GM18498 (cell line): ENCODE data around the gene WWOX.
A peak's percentile ranks its signal among the peaks of the same experiment; 100 is the strongest.

Source experiments
- ATAC-seq: cut with Tn5 transposase; IDR thresholded peaks from one replicate; pipeline ENCODE4 v1.9.1; 2021; ENCODE audit warnings: mild to moderate bottlenecking, moderate library complexity; ENCODE audit not compliant: unreplicated experiment

Gene WWOX

DNA sequence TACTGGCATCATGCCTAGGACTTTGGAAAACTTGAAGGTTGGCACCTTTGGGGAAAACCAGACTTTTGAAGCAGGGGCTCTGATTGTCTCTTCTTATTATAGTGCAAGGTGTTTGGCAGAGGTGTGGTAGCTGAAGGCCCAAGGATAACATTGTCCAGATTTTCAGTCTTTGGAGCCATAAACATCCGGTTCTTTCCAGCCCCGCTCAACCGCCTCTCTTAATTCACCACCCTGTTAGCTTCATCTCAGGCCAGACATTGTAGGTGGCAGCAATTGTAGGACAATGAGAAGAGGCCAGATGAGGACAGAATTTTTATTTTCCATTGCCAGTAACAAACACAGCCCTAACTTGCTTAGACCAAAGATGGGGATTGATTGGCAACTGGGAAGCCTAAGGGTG, 851.3 kb downstream of the WWOX start:
- ATAC-seq: no peak

DNA sequence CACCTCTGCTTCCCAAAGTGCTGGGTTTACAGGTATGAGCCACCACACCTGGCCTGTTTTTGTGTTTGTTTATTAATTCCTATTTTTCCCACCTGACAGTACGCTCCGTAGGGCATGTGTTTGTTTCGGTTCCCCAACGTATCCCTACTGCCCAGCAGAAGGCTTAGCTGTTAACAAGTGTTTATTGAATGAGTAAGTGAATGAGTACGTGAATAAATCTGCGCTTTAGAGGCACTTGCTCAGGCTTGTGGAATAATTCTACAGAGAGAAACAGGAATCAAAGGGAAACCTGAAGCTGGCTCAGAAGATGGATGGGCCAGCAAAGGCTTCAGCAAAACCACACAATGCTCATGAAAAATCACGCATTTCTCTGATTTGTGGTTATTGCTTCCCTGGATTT, 853.2 kb downstream of the WWOX start:
- no peak for ATAC-seq

DNA sequence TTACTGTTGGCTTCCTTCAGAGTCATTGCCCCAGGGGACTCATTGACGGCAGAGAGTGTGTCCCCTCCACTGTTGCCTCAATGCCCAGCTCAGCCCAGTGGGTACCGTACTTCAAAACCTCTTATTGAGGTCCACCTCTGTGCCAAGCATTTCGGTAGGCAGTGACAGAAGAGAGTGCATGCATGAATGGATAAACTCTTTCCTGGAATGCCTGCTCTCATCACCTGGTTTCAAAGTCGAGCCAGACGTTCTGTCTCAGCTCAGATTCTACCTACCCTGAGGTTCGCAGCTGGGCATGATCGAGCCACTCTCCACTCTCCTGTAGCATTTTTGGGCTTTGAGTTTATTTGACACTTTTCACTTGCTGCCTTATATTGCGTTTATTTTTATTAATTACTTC, 854.1 kb downstream of the WWOX start:
- no peak for ATAC-seq

DNA sequence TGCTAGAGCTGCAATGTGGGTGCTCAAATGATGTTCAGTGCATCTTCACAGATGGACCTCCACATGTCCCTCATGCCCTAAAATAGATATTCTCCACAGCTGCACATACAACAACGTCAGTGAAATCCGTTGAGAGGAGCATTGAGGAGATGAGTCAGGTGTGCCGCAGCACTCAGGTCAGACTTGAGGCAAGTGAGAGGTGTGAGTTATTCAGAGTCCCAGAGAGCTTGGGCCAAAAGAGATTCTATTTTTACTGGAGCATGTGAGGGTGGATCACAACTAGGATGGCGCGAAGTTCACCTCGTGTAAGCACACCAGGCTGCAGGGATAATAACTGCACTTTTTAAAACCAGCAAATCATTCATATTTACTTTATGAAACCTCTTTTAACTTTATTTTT, 855.8 kb downstream of the WWOX start:
- ATAC-seq: no peak

DNA sequence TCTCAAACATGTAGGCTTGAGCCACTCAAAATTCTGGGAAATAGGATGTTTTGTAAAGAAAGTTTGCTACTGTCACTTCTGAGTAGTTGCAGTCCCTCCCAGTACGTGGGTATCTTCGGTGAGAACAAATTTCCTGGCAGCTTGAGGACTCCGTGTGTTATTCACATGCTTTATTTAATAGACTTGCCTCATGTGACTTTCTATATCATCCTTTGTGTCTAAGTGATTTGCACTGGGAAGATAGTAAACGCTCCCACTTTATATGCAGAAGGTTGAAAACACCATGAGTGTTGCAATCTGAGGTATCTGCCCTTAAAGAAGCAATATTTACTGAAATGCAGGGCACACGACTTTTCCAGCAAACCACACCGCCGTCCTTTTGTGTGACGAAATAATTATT, 857.4 kb downstream of the WWOX start:
- no peak for ATAC-seq

DNA sequence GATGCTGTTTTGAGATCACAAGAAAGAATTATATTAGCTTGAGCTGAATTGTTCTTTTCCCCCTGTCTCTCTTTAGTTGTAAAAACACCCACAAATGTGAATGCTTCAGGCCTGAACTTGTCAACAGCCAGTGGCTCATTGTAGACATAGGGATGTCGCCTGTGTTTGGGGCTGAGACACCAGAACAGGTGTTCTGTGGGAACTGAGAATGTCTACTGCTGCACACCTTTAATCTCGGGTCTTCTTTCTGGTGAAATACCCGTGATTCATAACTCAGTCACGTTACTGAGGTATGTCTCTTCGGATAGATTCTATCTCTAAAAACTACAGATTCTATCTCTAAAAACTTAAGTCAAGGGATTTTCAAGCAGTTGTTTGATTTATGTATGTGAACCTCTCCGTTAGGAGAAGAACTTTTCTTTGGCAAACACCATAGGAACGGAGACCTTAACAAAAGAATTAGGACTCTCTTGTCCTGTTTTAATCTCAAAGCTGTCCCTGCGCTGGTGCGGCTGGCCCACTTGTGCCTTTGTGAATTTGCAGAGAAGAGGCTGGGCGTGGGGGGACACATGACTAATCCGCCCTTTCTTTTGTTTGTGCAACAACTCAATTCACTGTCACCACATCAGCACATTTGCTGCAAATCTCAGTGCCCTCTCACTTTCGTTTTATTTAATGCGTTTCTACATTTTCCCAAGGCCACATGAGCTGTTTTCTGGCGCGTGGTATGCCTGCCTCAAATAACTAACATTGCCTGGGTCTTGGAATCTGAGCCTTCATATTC, 858.1 kb downstream of the WWOX start:
- ATAC-seq: no peak

DNA sequence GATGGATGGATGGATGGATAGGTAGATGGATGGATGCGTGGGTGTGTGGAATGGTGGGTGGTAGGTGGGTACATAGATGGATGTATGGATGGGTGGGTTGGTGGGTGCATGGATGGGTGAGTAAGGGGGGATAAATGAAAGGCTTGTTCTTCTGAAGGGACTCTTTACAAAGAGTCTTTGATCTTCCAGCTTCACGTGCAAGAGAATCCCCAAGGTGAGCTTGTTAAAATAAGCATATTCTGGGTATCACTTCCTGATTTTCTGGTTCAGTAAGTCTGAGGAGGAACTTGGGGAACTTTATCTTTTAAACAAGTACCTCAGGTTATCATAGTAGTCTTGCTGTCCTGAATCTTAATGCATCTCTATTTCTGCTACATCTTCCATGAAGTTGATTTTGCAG, 862.0 kb downstream of the WWOX start:
- ATAC-seq: peak; percentile 36

DNA sequence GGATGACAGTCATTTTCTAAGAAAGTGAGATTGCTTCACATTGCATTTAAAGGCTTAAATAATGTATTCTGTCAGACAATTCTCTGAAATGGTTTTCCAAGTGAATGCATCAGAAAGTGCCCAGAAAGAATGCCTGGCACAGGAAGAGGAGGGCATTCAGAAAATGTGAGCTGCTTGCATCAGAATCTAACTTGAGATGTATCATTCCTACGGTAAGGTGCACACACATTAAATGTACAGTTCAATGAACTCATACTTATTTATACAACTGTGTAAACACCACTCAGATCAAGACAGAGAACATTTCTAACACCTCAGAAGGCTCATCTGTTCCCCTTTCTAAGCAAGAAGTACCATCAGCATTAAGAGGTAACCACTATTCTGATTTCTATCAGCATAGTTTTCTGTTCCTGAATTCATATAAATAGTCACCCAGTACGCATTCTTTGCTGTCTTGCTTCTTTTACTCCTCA, 863.0 kb downstream of the WWOX start:
- ATAC-seq: peak; percentile 96

DNA sequence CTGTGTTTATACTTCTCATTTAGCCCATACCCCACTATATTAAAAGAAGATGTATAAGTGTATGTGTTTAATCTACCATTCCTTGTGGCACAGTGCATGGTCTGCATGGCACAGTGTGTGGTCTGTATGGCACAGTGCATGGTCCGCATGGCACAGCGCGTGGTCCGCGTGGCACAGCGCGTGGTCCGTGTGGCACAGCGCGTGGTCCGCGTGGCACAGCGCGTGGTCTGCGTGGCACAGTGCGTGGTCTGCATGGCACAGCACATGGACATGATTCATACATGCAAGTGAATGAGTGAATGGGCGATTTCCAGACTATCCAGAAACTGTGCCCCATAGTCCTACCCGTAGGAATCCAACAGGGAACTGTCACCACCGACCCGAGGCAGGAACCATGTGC, 868.5 kb downstream of the WWOX start:
- ATAC-seq: no peak

DNA sequence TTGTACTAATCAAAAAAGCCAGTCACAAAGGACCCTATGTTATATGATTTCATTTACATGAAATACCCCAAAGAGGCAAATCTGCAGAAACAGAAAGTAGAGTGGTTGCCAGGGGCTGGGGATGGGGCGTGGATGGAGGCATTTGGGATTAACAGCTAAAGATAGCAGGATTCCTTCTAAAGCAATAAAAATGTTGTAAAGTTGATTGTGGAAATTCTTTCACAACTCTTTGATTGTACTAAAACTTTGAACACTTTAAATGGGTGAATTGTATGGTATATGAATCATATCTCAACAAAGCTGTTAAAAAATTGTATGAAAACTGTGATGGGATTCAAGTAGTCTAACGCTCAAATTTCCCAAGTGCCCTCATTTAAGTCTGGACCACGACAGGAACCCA, 870.3 kb downstream of the WWOX start:
- no peak for ATAC-seq

DNA sequence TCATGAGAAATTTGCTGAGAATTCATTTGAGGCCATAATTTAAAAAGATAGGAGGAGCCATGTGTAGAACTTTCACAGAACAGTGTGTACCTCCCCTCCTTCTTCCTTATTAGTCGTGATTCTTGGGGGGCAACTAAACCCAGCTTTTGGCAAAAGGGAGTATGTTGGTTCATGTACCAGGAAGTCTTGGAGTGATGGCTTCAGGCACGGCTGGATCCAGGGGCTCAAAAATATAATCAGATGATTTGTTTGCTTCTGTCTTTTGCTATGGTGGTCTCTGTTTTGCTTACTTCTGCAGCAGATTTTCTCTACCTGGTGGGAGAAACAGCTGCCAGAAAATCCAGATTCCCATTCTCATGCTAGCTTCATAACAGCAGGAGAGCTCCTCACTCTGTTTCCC, 871.2 kb downstream of the WWOX start:
- no peak for ATAC-seq

DNA sequence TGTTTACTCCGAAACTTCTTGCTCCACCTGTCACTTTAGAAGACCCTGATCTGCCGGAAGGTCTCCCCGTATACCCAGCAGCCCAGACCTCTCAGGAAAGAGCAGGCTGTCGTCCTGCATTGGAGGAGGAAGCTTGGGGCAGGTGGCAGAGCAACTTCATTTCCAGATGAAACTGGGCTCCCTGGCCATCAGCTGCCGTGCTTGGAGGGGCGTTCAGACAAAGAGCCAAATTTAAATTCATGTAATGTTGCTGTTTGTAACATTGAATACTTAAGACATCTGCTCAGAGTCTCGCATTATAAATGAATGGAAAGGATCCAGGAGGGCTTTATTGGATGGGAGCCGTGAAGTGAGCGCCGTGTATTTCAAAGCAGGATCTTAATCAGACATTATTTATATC, 872.6 kb downstream of the WWOX start:
- no peak for ATAC-seq

DNA sequence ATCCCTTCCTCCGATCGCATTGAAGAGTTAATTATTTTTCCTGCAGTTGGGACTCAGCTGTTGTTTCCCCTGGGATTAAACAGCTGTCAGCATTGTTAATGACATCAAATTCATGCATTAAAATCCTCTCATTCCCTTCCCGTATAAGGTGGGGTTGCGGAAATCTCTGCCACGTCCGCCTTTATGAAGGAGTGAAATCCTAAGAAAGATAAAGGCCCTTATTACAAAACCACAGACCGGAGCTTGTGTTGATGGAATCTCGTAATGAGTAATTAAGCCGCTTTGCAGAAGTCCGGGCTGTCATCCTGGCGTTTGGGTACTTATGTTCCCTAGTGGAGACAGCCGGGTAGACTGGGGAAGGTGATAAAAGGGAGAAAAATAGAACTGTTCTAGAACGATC, 873.5 kb downstream of the WWOX start:
- ATAC-seq: no peak

DNA sequence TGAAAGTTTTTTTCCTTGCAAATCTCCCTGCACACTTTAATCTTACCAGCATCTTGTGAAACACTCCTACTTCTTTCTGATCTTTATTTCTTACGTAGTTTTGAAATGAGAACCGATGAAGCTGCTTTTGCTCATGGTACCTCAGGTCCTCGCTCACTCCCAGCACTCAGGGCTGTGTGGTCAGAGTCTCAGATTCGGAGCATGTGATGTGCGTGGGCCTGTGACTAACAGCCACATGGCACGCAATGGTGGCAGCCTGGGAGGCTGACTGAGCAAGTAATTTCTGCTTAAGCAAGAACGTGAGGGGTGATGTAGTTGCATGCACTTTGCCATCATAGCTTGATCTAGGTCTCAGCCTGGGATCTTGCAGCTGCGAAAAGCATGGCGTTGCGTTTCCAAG, 876.8 kb downstream of the WWOX start:
- ATAC-seq: no peak

DNA sequence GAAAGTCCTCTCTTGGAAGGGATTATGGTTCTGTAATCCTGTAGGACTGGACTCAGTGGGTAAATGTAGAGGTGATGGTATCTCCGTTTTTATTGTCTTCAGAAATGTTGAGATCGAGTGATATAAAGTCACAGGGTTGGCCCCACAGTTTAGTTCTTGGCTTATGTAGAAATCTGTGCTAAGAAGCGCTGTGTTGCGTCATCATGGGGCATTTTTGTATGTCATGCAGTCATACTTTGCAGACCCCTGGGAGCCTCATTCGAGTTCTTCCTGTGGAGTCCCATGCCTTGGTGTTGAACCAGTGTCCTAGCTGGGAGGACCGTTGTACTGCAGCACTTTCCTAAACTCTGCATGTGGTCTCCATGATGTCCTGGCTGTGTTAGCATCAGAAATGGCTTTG, 881.4 kb downstream of the WWOX start:
- ATAC-seq: no peak

DNA sequence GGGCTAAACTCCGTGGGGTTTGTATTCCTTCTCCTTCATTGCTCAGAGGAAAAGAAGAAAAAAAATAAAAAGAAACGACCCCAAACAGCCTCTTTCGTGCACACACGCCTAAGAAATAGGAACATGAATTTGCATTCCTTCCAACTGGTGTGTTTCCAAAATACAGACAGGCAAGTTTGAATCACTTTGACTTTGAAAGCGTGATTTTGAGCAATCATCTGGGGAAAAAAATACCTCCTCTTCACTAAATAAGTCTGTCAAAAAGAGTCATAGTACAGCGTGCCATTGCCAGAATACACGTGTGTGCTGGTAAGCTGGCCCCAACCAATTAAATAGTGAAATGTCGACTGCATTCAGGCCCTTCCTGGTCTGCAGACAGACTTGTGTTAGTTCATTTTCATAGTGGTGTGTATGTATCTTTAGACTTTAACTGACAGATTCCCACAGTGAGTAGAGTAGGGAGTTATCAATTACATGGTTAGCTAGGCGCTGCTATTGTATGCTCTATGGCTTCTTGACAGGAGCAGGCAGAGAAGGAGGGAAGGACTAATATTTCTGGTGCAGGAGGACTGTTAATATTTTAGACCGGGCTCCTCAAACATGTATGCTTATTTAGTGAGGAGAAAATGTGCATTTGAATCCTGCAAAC, 882.8 kb downstream of the WWOX start:
- ATAC-seq: no peak

DNA sequence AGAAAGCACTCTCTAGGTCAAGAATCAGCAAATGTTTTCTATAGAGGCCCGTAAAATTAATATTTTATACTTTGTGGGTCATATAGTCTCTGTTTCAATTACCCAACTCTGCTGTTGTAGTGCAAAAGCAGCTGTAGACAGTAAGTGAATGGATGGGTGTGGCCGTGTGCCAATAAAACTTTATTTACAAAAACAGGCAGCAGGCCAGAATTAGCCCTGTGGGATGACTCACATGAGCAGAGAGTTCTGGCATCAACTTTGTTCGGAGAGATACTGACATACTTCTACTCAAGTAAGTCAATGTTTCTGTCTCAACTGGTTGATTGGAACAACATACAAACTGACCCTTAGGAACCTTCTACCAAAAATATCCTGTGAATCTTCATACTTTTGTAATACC, 884.9 kb downstream of the WWOX start:
- no peak for ATAC-seq

DNA sequence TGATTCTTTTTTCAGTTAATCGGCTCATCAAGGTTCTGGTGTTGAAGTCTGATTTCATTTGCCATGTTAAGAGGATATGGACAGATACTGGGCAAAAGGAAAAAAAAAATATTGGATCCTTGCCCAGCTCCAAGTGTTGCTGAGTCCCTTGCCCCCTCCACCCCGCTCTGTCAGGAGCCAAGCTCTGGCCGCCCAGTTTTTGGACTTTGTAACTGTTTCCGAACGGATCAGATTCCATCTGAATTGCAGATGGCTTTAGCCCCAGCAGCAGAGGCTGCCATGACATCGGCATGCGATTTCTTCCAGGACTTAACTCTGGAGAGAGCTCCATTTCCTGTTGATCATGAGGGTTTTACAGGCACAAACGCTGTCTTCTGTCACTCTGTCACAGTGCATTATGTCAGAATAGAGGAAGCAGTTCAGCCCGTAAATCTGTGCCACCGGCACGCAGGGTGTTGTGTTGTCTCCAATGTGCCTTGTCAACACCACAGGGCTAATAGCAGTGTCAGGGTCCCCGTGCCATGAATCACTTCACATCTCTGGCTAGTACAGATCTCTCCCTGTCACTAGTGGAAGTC, 885.5 kb downstream of the WWOX start:
- no peak for ATAC-seq

DNA sequence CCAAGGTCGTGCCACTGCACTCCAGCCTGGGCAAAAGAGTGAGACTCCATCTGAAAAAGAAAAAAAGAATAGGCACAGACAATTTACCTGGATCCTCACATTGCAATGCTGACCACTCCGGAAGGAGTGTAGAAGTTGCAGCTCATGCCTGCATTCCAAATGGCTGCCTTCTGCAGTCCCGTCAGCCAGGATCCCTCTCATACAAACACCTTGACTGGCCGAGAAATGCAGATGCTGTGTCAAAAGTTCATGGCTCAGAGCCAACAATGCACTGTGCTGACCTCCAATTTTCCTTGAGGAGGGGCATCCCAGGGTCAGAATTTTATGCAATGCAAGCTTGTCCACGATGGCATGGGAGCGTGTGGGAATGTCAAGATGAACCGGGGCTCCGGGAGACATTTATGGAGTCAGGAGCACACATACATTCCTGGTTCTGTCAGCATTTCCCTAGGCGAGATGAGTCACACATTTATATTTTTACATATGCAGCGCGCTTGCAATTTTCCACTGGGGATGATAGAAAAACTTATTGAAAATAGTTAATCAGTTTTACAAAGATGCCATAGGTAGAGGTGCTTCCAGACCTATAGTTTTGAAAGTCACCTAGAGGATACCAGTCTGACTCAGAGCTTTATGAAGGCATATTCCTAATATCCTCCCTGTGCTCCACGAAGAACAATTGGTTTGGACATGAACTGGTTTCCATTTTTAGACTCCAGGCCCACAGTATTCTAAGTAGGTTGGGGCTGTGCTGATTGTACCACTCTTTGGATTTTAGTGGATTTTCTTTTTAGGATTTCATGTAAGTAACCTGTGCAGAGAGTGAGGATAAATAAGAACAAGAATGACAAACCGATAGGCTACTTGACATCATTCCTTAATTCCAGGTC, 886.5 kb downstream of the WWOX start:
- no peak for ATAC-seq

DNA sequence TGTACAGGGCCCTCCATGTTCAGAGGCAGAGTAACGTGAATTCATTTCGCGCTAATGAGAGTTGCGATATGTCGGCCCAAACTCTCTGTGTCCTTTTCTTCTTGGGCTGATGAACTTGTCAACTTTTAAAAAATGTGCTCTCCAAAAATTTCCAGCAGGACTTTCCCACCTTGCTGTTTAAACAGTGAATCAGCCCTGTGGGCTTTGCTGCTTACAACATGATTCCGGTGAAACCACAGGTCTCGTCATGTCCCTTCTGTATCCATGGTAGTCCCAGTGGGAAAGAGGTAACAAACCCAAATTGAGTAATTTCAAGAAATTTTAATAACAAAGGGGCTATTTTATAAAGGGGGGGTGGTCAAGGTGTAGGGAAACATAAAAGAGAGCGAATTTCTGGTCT, 888.2 kb downstream of the WWOX start:
- ATAC-seq: no peak

DNA sequence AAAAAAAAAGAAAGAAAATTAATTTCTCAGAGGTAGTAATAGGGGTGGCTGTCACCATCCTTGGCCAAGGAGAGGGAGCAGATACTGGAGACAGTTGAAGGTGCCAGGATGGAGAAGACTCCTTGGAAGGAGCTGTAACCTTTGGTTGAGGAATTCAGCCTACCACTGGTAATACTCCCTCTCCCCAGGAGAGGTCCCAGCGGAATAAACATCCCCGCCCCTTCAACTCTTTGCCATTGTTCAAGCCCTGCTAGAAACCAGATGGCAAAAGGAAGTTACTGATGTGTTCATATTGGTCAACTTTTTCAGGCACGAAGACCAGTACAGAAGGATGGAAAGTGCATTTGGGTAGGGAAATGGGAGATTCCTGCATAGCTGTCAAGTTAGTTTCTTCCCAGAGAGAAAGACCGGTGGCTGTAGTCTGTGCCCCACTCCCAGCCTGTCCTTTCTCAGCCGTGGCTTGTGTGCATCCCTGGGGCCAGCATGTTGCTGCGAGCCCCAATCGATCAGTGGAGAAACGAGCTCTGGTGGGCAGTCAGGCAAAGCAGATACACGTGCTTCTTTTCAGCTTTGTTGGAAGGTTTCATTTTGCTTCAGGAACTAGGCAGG, 889.0 kb downstream of the WWOX start:
- ATAC-seq: no peak
